Measurements from ENCODE around the gene ENO3. TPM values are rescaled to one million over a fixed set of nuclear protein-coding genes. Genes with fewer than 3 reads are reported as not detected.

The ENO3 gene
- total and polyA plus RNA-seq, 2 experiments from 2014 or later, result 12.1 to 19.6 TPM

DNA sequence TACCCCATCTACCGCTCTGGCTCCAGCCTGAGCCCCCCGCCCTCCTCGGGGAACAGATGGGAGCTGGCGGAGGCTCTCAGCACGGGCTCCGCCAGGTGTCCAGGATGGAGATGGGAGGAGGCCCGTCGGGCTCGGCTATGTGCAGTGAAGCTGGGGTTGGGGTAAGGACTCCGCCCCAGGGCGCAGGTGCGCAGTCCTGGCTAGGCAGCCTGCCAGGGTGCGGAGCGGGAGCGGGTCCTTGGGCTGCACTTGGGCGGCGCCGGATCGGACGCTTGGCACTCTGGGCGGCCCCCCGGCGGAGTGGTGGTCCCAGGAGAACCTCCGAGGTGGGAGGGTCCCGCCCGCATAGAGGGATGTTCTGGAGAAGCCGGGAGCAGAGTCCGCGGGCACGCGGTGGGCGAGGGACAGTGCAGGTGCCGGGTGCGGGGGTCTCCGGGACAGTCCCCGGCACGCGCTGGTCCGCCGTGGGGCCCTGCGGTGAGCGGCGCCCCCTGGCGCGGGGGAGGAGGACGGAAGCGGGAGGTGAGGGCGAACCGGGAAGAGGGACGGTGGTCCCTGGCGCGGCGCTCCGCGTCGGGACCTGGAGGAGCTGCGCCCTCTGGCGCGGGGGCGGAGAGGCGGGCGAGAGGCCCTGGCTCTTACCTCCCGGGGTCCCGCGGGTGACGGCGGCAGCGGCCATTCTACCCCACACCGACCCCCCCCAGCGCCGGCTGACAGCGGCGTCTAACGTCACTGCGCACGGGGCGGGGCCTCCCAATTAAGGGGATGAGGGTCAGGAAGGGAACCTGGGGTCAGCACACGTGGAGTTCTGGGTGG is 36.2 kb downstream of the ENO3 start, which contains the start of gene CAMTA2:
Gene CAMTA2 (minus strand): TSS at position 725 of the 816 bp plus-strand sequence. CDS start 1,453 bp downstream, outside the sequence.
- peak within 1 kb of the TSS; percentile 97 for H2AFZ ChIP-seq
- peaks cover 4% of the 10 kb centered on the region; the same call in 1 of the 3 replicates for H3K36me3 Mint-ChIP-seq (ENCODE audit: low read depth)
- H3K9me2 ChIP-seq (ENCODE audit: insufficient read depth), result no peaks in the 10 kb centered on the region
- 0 out of 2 replicates have a peak within 1 kb of the TSS, but pooled peaks have one; percentile 19 for H3K27ac ChIP-seq (ENCODE audit: low read depth)
- peak within 1 kb of the TSS; percentile 87 for H3K4me3 ChIP-seq
- TF ChIP-seq JUNB (IDR thresholded peaks at IDR 0.05; ENCODE audit: unreplicated experiment), result no peak
- no peak for TF ChIP-seq EZH2 (IDR thresholded peaks at IDR 0.05; ENCODE audit: low read depth, unreplicated experiment)
- TF ChIP-seq, protein P1, sequence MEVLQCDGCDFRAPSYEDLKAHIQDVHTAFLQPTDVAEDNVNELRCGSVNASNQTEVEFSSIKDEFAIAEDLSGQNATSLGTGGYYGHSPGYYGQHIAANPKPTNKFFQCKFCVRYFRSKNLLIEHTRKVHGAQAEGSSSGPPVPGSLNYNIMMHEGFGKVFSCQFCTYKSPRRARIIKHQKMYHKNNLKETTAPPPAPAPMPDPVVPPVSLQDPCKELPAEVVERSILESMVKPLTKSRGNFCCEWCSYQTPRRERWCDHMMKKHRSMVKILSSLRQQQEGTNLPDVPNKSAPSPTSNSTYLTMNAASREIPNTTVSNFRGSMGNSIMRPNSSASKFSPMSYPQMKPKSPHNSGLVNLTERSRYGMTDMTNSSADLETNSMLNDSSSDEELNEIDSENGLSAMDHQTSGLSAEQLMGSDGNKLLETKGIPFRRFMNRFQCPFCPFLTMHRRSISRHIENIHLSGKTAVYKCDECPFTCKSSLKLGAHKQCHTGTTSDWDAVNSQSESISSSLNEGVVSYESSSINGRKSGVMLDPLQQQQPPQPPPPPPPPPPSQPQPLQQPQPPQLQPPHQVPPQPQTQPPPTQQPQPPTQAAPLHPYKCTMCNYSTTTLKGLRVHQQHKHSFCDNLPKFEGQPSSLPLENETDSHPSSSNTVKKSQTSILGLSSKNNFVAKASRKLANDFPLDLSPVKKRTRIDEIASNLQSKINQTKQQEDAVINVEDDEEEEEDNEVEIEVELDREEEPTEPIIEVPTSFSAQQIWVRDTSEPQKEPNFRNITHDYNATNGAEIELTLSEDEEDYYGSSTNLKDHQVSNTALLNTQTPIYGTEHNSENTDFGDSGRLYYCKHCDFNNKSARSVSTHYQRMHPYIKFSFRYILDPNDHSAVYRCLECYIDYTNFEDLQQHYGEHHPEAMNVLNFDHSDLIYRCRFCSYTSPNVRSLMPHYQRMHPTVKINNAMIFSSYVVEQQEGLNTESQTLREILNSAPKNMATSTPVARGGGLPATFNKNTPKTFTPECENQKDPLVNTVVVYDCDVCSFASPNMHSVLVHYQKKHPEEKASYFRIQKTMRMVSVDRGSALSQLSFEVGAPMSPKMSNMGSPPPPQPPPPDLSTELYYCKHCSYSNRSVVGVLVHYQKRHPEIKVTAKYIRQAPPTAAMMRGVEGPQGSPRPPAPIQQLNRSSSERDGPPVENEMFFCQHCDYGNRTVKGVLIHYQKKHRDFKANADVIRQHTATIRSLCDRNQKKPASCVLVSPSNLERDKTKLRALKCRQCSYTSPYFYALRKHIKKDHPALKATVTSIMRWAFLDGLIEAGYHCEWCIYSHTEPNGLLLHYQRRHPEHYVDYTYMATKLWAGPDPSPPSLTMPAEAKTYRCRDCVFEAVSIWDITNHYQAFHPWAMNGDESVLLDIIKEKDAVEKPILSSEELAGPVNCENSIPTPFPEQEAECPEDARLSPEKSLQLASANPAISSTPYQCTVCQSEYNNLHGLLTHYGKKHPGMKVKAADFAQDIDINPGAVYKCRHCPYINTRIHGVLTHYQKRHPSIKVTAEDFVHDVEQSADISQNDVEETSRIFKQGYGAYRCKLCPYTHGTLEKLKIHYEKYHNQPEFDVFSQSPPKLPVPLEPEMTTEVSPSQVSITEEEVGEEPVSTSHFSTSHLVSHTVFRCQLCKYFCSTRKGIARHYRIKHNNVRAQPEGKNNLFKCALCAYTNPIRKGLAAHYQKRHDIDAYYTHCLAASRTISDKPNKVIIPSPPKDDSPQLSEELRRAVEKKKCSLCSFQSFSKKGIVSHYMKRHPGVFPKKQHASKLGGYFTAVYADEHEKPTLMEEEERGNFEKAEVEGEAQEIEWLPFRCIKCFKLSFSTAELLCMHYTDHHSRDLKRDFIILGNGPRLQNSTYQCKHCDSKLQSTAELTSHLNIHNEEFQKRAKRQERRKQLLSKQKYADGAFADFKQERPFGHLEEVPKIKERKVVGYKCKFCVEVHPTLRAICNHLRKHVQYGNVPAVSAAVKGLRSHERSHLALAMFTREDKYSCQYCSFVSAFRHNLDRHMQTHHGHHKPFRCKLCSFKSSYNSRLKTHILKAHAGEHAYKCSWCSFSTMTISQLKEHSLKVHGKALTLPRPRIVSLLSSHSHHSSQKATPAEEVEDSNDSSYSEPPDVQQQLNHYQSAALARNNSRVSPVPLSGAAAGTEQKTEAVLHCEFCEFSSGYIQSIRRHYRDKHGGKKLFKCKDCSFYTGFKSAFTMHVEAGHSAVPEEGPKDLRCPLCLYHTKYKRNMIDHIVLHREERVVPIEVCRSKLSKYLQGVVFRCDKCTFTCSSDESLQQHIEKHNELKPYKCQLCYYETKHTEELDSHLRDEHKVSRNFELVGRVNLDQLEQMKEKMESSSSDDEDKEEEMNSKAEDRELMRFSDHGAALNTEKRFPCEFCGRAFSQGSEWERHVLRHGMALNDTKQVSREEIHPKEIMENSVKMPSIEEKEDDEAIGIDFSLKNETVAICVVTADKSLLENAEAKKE (CRISPR knock-in tag; IDR thresholded peaks at IDR 0.05), result no peak
- TF ChIP-seq ETS1 (IDR thresholded peaks at IDR 0.05), result peak; percentile 65
- TF ChIP-seq POLR2AphosphoS5 (IDR thresholded peaks at IDR 0.05; ENCODE audit: low read depth), result peak; percentile 69
- TF ChIP-seq, protein P2, sequence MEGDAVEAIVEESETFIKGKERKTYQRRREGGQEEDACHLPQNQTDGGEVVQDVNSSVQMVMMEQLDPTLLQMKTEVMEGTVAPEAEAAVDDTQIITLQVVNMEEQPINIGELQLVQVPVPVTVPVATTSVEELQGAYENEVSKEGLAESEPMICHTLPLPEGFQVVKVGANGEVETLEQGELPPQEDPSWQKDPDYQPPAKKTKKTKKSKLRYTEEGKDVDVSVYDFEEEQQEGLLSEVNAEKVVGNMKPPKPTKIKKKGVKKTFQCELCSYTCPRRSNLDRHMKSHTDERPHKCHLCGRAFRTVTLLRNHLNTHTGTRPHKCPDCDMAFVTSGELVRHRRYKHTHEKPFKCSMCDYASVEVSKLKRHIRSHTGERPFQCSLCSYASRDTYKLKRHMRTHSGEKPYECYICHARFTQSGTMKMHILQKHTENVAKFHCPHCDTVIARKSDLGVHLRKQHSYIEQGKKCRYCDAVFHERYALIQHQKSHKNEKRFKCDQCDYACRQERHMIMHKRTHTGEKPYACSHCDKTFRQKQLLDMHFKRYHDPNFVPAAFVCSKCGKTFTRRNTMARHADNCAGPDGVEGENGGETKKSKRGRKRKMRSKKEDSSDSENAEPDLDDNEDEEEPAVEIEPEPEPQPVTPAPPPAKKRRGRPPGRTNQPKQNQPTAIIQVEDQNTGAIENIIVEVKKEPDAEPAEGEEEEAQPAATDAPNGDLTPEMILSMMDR (conservative IDR thresholded peaks at IDR 0.05; ENCODE audit: low read depth in 2 of 2), result peak; percentile 58 to 75
- no peak for TF ChIP-seq NANOG (IDR thresholded peaks at IDR 0.05; ENCODE audit: borderline replicate concordance)
- TF ChIP-seq EZH2phosphoT487 (IDR thresholded peaks at IDR 0.05; ENCODE audit: unreplicated experiment), result no peak
- TF ChIP-seq STAT1 (IDR thresholded peaks at IDR 0.05; ENCODE audit: unreplicated experiment), result no peak
- no peak for TF ChIP-seq ZNF331 (CRISPR knock-in tag; IDR thresholded peaks at IDR 0.05; ENCODE audit: low read depth)
- no peak for TF ChIP-seq ZNF114 (CRISPR knock-in tag; IDR thresholded peaks at IDR 0.05)
- TF ChIP-seq REST (IDR thresholded peaks at IDR 0.05; ENCODE audit: unreplicated experiment), result no peak
- peak; percentile 84 for TF ChIP-seq CREB1 (CRISPR knock-in tag; IDR thresholded peaks at IDR 0.05; ENCODE audit: low read depth)
- H4K20me1 ChIP-seq (replicated peaks; ENCODE audit: insufficient read depth), result no peaks in the 10 kb centered on the region
- H3K27me3 ChIP-seq (ENCODE audit: insufficient read depth), result 0 out of 2 replicates have a peak, but pooled peaks cover 8% of the 10 kb centered on the region
- H3F3A ChIP-seq (replicated peaks; ENCODE audit: low read depth), result peaks cover 11% of the 10 kb centered on the region; the same call in 1 of the 2 replicates
- H3K27me3 Mint-ChIP-seq (ENCODE audit: insufficient read depth, low read depth, poor library complexity), result peaks cover 34% of the 10 kb centered on the region
- H3K79me2 ChIP-seq (replicated peaks; ENCODE audit: insufficient read depth), result no peaks in the 10 kb centered on the region
- peak within 1 kb of the TSS; percentile 97 for H3K4me2 ChIP-seq
- no peaks in the 10 kb centered on the region; the same call in 2 of the 3 replicates for H3K9me3 Mint-ChIP-seq
- DNase-seq (ENCODE audit: low spot score) (peak; percentile 91), ATAC-seq (peak; percentile 83)
- peaks cover 15% of the 10 kb centered on the region for H3K4me1 ChIP-seq (ENCODE audit: insufficient read depth)
- no peak within 1 kb of the TSS for H3K27ac Mint-ChIP-seq
- peak within 1 kb of the TSS; percentile 84 for H3K4me3 Mint-ChIP-seq
- H3K36me3 ChIP-seq (ENCODE audit: insufficient read depth), result no peaks in the 10 kb centered on the region
- H3K4me1 Mint-ChIP-seq, result peaks cover 26% of the 10 kb centered on the region
